Uterus (tissue), 2 donors: ENCODE results near the gene TBXT.

Experiments used
- CTCF ChIP-seq, 4 experiments: fragments of 200-600 bp in 2 of 4; fragments of 450-650 bp in 2 of 4; sonication (generic) in 2 of 4; IDR thresholded peaks; one replicate each; pipeline ENCODE4 v1.5.1; 2016 to 2019; ENCODE audit warnings: antibody characterized with exemption in 4 of 4, mild to moderate bottlenecking in 2 of 4, moderate library complexity in 1 of 4
- POLR2A ChIP-seq, 2 donors: fragments of 450-650 bp; IDR thresholded peaks; one replicate each; pipeline ENCODE4 v1.6.1; 2016; ENCODE audit warnings: antibody characterized with exemption in 2 of 2, mild to moderate bottlenecking in 1 of 2, moderate library complexity in 1 of 2

GRCh38 chr6:166192557-166192956 is 24.9 kb upstream of the TBXT start:
- TF ChIP-seq CTCF (IDR thresholded peaks at IDR 0.05) (no peak), POLR2A (IDR thresholded peaks at IDR 0.05) (no peak)
